GM21423 (cell line): Measurements from ENCODE around the gene AASDH.

Source experiments
- ATAC-seq: cut with Tn5 transposase; IDR thresholded peaks from one replicate; pipeline ENCODE4 v1.9.1; 2021; ENCODE audit warnings: mild to moderate bottlenecking, moderate library complexity; ENCODE audit not compliant: unreplicated experiment

AASDH gene

GRCh38 chr4:56316011-56316650 is 71.2 kb downstream of the AASDH start:
- no peak for ATAC-seq

- no peak for ATAC-seq
Measured at GRCh38 chr4:56315543-56315942, 71.7 kb downstream of the AASDH start.

- ATAC-seq, result no peak
Measured at GRCh38 chr4:56315041-56315440, 72.2 kb downstream of the AASDH start.

GRCh38 chr4:56314207-56314915 is 72.9 kb downstream of the AASDH start:
- no peak for ATAC-seq

- no peak for ATAC-seq
Measured at GRCh38 chr4:56313132-56313531, 74.2 kb downstream of the AASDH start.

GRCh38 chr4:56311299-56311975 is 75.9 kb downstream of the AASDH start:
- ATAC-seq, result no peak

DNA sequence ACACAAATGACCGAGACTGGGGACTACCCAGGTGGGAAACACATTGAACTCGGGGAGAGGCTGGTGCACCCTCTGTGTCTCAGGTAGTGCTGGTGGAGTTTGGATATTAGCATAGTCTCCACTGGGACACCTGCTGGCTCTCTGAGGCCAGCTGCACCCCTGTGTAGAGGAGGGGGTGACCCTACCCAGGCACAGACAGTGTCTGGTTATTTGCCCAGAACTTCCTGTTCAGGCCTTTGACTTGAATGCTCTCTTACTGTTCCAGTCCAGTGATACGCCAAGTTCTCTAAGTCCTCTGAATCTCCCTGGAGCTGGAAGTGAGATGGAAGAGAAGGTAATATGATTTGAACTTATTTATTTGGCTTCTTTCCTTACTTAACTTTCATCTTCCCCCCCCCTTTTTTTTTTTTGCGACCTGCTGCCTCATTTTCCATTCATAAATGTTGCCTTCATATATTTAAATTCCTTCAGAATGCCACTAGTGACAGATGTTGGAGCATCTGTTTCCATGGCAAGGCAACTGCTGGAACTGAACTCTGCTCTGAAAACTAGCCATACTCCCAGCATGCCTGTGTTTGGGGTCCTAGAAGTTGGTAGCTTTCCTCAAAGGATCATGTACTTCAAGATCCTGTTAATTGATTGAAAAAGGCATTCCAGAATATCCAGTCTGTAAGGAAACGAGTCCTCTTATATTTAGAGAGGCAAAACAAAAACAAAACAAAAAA is 76.7 kb downstream of the AASDH start:
- ATAC-seq, result no peak

DNA sequence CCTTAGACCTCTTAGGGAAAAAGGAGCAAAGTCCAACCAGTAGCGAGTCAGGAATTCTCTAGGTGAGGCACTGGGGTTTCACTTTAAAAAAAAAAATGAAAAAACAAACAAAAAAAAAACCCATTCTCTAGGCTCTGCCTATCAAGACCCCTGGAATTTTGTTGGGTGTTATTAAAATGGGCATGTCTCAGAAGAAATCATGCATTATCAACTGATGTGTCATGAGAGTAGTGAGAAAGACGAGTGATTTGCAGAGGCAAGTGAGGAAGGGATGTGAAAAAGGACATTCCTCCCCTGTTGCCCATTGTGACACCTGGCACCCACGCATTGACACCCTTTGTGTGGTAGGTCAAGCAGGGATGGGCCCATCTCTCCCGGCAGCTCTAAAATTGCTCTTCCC is 78.9 kb downstream of the AASDH start:
- ATAC-seq, result no peak

DNA sequence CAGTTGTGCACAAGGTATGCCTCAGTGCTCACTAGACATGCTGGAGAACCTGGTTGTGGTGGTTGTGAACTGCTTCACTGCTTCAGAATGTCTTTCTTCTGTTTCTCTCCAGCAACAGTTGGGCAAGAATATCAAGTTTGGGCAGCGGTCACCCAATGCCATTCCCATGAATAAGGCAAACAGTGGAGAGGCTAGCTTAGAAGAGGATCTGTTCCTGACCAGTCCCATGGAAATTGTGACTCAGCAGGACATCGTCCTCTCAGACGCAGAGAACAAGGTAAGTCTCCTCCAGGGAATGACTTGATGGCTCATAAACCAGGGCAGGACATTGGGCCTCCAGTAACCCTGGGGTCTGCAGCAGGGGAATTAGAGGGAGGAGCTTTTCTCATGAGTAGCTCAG is 79.9 kb downstream of the AASDH start:
- ATAC-seq, result no peak

DNA sequence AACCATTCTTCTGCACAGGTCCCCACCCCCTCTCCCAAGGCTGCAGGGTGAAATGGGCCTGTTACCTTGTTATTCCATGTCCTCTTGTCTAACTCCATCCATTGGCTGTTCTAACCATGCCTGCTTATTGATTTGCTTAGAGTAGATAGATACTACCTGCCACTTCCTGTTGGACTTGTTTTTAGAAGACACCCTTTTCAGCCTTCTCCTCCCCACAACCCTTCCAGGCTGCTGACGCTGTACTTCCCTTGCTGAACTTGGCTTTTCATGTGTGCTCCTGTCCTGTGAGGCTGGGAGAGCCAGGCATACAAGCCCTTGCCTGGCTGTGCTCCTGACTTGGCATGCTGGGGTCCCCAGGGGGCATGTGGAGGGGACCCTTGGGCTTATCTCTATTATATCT is 81.9 kb downstream of the AASDH start:
- no peak for ATAC-seq

DNA sequence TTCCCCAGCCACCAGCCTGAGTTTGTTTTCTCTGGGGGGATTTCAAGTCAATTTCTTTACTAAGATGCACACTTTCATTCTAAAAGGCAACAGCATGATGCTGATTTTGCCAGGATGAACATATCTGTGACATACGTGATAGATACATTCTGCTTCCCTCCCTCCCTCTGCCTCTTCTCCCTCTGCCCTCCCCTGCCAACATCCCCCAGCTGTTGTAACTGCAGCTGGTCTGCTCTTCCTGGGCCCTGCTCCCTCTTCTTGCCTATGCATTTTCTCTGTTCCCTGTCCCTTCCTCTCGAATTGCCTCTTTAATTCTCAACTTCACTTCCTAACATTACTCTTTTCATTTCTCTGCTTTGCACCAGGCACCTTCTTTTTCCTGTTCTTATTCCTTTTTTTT is 83.4 kb downstream of the AASDH start:
- no peak for ATAC-seq

DNA sequence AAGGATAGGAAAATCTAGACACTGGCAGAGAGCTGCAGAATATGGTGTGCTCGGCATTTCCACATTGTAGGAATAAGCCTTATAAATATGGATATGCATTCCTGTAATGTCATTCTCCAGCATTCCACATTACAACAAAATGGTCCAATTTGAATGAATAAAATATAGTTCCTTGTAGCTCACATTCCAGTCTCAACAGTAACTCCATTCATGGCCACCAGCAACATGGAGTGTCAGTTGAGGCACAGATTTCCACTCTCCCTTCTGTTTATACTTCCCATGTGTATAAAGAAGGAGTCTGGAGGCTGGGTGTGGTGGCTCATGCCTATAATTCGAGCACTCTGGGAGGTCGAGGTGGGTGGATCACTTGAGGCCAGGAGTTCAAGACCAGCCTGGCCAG is 84.5 kb downstream of the AASDH start:
- no peak for ATAC-seq

GRCh38 chr4:56301997-56302496 is 85.2 kb downstream of the AASDH start:
- no peak for ATAC-seq

DNA sequence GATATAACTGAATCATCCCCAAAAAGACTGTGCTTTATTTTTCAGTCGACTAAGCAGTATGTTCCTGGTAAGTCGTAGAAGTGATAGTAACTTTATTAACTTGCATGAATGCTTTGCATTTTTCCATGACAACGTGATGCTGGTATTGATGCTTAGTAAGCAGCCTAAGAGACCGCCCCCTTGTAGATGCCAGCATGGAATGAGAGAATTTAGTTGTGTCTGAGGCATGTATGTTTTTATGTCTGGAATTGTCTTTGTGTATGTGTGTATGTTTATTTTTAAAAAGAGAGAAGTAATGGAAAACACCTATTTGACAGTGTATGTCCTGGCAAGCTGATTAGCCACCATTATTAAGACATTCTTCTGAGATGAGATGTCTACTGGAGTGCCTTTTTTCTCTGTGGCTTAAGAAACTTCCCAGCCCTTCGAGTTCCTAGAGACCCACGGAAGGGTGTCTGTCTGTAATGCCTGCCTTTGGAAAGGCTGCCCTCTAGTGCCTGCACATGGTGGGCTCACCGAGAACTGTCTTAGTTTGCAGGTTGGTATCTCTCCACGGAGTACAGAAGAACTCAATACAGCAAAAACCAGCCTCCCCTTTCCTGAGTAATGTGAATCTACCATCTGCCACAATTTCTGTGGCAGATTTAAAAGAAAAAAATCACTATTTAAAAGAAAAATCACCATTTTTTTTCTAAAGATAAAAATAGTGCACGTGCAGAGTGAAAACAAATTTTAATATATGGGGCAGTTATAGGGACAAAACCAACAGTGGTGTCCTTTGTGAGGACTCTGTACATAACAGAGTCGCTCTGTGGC is 85.9 kb downstream of the AASDH start:
- ATAC-seq, result peak; percentile 92

DNA sequence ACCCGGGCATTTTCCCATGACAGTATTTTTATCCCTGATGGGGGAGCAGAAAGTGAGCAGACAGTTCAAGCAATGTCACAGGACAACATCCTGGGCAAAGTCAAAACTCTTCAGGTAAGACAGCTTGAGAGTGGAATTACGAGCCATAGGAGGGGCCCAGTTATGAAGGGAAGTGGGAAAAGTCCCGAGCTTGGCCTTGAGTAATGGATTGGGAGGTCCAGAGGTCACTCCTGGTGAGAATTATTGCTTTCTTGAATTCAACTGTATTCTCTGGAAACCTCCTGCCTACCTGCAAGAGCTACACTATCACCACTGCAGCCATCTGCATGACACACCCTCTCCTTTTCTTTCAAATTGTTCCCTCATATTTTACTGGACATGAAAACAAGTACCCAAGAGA is 89.1 kb downstream of the AASDH start:
- ATAC-seq, result no peak

DNA sequence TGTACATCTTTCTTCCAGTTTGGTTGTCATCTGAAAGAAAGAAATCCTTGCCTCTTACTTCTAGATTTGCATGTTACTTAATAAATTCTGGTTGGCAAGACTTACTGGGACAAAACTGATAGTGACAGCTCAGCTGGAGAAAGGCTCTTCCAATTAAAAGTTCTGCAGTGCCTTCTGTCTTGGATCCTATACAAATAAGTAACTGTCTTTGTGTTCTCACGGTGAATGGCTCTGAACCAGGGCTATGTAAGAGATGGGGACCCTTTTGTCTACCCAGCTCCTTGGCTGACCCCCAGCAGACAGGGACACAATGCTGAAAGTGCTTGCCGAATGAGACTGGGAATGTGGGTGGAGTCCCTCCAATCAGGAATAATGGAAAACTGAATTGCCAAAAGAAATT is 89.5 kb downstream of the AASDH start:
- ATAC-seq, result no peak

- ATAC-seq, result no peak
Measured at GRCh38 chr4:56296526-56296925, 90.8 kb downstream of the AASDH start.

GRCh38 chr4:56293121-56293520 is 94.2 kb downstream of the AASDH start:
- ATAC-seq, result no peak

- ATAC-seq, result no peak
Measured at GRCh38 chr4:56289934-56290333, 97.4 kb downstream of the AASDH start.

- no peak for ATAC-seq
Measured at GRCh38 chr4:56288663-56289062, 98.6 kb downstream of the AASDH start.
